HG02610 (cell line): Measurements from ENCODE around the gene GFOD1.

Experiments
- ATAC-seq: cut with Tn5 transposase; IDR thresholded peaks from one replicate; pipeline ENCODE4 v1.9.1; 2021; ENCODE audit warnings: mild to moderate bottlenecking, moderate library complexity; ENCODE audit not compliant: unreplicated experiment

The GFOD1 gene

DNA sequence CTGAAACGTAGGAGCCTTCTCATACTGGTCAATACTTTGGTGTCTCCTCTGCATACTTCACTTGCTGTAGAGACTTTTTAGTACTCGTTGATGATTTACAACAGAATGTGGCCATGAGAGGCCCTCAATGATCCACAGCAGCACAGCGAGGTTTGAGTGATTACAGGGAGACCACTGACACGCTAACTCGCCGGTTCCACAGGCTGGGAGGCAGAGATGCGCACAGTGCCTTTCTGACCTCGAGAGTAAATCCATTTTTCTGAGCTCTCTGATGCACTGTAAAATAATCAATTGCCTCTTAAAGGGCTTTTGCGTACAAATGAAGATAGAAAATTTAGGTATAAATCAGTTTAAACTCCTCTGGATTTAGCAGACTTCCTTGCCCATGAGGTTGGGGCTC lies 102.9 kb downstream of the GFOD1 start:
- ATAC-seq = no peak

DNA sequence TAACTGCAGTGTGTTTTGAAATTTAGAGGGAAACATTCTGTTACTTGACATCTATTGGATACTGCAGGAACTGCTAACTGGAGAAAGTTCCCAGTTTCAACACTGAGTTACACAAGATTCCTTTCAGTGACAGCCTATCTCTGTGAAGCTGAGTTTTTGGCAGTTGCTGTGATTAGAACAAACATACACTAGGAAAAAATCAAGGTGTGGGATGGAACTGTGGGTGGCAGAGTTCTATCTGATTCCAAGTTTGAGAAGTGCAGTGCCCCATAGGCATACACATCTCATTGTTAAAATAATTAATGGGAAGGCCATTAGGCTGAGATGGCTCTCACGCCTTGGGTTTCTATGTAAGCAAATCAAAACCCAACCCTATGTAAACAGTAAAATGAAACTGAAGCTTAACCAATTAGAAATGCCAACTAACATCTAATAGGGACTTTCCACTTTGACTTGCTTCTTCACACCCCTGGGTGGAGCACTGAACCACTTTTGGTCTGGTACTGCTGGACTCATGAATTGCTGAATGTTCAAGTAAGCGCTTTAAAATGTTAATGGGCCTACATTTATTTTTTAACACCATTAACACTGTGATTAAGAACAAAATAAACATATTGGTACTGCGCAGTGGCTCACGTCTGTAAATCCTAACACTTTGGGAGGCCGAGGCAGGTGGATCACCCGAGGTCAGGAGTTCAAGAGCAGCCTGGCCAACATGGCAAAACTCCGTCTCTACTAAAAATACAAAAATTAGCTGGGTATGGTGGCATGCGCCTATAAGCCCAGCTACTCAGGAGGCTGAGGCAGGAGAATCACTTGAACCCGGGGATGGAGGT lies 103.9 kb downstream of the GFOD1 start:
- peak; percentile 88 for ATAC-seq

GRCh38 chr6:13380761-13381160 lies 106.6 kb downstream of the GFOD1 start:
- ATAC-seq = no peak

- ATAC-seq = no peak
These were observed 108.5 kb downstream of the GFOD1 start for GRCh38 chr6:13378669-13379590.

- ATAC-seq = no peak
These were observed 110.2 kb downstream of the GFOD1 start for GRCh38 chr6:13377054-13377758.

- peak; percentile 82 for ATAC-seq
These were observed 112.0 kb downstream of the GFOD1 start for GRCh38 chr6:13375360-13375878.

GRCh38 chr6:13373919-13374318 lies 113.5 kb downstream of the GFOD1 start:
- ATAC-seq = no peak

GRCh38 chr6:13373488-13373886 lies 113.9 kb downstream of the GFOD1 start:
- ATAC-seq = no peak

DNA sequence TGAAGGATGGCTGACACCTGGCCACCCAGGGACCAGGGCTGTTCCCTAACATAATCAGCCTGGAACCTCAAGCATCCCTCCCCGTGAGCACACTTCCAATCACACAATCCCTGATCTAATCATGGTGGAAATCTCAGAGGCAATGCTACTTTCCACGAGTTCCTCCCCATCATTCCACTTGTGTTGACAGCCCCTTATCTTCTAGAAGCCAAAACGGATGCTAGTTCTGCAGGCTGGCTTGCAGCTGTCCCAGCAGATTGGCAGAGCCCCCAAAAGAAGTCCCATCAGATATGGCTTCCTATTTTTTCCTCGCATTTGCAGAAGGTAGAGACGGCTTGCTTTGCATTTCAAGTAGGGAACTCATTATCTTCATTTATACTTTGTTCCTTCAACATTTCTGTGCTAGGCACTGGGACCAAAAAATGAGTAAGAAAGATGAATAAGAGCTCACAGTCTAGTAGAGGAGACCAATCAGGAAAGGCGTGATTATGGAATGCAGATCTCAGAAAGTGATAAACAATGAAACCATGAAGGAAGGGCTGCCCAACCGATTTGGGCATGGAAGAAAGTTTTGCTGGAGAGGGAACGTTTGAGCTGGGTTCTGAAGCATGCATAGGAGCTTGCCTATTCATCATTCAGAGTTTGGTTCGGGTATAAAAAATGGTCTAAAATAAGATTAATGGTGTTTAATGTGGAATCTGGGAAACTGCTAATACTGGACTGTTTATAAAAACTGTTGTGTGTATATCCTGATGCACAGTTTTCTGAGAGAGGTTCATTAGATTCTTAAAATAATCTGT lies 114.5 kb downstream of the GFOD1 start:
- ATAC-seq = no peak

GRCh38 chr6:13372076-13372475 lies 115.3 kb downstream of the GFOD1 start:
- ATAC-seq = no peak

DNA sequence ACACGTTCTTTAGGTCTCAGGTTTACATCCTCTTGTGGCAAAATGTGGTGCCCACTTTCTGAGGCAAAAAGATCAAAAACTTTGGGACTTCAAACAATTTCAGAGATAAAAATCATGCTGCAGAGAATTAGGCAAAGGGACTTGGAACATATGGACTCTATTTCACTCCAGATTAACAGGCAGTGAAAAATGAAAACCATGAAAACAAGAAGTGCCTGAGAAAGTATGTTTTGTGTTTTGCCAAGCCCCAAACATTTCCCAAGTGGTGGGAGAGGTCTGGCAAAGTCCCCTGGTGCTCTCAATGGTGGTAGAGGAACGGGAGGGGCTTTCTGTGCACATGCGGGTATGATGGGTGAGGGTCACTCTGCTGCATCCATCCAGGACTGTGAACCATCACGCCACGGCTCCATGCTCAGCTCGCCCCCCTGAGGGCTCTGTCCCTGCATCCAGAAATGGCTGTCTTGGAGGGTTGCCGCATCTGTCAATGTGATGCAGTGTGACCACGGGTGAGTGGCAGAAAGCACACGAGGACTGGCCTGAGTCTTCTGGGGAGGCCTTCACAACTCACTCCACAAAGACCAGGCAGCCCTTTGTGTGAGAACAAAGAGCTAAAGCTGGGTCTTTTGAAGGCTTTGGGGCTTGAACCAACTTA lies 115.9 kb downstream of the GFOD1 start:
- no peak for ATAC-seq

GRCh38 chr6:13370623-13371022 lies 116.8 kb downstream of the GFOD1 start:
- no peak for ATAC-seq

DNA sequence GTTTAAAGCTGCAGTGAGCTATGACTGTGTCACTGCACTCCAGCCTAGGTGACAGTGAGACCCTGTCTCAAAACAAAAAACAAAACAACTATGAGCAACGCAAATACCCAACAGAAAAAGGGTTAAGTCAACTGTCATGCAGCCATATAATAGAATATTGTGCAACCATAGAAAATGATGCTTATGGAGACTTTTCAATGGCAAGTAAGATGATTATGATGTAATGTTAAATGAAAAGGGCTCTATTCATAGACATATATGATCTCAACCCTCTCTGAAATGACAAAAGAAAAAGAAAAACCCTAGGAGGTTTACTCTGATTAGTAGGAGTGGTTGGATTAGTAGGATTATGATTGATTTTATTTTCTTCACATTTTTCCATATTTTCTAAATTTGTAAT lies 117.8 kb downstream of the GFOD1 start:
- ATAC-seq = no peak

GRCh38 chr6:13368731-13369115 lies 118.7 kb downstream of the GFOD1 start:
- ATAC-seq = no peak

DNA sequence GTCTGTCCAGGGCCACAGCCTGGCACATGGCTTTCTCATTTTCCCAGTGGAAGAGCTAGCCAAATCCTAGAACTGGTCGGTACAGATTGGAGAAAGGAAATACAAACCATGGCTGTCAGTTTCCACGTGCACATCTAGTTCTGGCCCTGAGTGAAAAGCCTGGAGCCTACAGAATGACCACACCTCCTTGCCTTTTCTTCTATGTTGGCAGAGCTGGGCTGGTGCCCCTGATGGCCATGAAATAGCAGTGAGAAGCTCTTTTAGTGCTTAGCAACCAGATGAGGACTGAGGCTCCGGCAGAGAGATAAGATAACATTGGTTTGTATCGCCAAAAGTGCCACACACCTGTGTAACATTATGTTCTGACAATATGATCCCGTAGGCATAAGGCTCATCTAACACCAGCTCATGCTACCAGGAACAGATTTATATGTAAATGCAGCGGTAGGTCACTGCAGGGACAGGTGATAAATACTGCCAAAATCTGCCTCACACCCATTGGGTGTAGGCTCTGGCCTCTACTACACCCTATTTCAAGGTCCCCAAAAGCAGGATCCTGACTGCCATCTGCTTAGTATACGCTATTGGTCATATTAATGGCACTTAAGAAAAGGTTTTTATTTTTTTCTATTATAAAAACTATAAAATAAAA lies 119.2 kb downstream of the GFOD1 start:
- ATAC-seq = no peak

- ATAC-seq = no peak
These were observed 120.0 kb downstream of the GFOD1 start for GRCh38 chr6:13367396-13367795.

- no peak for ATAC-seq
These were observed 122.1 kb downstream of the GFOD1 start for GRCh38 chr6:13365320-13365719.

DNA sequence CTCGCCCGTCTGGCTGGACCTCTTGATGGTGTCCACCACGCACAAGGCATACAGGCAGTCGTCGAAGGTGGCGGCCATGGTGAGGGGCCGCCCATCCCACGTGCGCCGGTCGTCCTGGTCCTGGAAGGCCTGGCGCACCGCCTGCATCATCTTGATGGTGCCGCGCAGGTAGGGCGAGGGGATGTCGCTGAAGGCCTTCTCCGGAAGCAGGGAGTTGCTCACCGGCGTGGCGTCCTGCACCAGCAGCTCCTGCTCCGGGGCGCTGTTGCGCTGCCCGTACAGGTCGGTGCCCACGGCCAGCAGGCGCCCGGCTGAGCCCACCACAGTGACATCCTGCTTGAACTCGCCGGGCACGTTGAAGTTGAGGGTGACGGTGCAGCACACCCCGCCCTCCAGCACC lies 122.6 kb downstream of the GFOD1 start:
- ATAC-seq = no peak

DNA sequence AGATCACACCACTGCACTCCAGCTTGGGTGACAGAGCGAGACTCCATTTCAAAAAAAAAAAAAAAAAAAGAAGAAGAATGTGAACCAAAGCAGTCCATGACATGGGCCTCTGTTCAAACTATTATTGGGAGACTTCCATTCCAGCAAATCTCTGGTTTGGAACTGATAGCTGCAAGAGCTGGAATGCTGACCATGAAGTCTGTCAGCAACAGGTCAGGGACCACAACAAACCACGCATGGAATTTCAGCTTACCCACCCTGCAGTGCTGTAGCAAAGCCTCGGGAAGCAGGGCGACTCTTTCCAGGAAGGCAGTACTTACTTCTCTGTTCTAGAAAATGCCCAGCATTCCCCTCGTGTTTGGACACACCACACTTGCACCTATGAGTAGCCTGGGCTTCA lies 125.0 kb downstream of the GFOD1 start:
- ATAC-seq = no peak
